ENCODE data around the gene SKA2.
"Not testable (repeated sequence)": the region's sequence is repeated elsewhere in the genome, so short reads cannot be mapped to it uniquely, and the experiment has no call there.

SKA2 gene

DNA sequence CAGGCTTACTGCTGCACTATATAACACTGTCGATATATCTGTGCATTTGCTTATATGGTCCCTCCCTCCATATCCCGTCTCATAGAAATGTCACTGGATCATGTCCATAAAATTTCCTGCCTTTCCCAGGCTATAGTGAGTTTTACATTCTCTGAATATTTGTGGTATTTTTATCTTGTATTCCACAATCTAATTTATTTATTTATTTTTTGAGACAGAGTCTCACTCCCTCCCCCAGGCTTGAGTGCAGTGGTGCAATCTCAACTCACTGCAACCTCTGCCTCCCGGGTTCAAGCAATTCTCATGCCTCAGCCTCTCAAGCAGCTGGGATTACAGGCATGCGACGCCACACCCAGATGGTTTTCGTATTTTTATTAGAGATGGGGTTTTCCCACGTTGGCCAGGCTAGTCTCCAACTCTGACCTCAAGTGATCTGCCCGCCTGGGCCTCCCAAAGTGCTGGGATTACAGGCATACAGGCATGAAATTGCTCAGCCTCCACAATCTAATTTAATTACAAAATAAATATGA, 61.2 kb downstream of the SKA2 start:
- TF ChIP-seq, protein P1, sequence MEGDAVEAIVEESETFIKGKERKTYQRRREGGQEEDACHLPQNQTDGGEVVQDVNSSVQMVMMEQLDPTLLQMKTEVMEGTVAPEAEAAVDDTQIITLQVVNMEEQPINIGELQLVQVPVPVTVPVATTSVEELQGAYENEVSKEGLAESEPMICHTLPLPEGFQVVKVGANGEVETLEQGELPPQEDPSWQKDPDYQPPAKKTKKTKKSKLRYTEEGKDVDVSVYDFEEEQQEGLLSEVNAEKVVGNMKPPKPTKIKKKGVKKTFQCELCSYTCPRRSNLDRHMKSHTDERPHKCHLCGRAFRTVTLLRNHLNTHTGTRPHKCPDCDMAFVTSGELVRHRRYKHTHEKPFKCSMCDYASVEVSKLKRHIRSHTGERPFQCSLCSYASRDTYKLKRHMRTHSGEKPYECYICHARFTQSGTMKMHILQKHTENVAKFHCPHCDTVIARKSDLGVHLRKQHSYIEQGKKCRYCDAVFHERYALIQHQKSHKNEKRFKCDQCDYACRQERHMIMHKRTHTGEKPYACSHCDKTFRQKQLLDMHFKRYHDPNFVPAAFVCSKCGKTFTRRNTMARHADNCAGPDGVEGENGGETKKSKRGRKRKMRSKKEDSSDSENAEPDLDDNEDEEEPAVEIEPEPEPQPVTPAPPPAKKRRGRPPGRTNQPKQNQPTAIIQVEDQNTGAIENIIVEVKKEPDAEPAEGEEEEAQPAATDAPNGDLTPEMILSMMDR (IDR thresholded peaks at IDR 0.05; ENCODE audit: low read depth, low read length, missing control alignments): no peak
- no peak overlapping the region for H3K4me3 ChIP-seq (replicated peaks; ENCODE audit: low read depth, low read length)
- peak; percentile 72 for DNase-seq (ENCODE audit: extremely low read depth, low read depth)

DNA sequence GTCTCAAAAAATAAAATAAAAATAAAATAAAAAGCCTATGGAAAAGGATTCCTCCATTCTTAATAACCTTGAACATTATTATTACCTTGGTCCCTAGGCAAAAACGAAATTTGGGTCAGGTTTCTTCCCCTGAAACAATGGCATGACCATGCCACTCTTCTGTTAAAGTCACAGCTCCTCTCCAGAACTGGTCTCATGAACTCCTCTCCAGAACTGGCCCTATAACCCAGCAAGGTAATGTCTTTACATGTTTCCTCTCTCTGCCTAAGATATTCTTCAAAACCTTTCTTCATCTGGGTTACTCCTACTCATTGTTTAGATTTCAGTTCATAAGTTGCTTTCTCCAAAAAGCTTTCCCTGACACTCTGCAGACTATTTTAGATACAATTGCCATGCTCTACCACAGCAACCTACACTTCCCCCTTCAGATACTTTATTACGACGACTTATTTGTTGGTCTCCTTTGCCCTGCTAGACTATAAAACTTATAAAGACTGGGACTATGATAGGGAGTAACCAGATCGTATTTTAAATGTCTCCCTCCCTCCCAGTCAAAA, 61.8 kb downstream of the SKA2 start:
- H3K4me3 ChIP-seq (replicated peaks; ENCODE audit: low read depth, low read length): no peak overlapping the region
- no peak for DNase-seq (ENCODE audit: extremely low read depth, low read depth)
- TF ChIP-seq, protein P1 (IDR thresholded peaks at IDR 0.05; ENCODE audit: low read depth, low read length, missing control alignments): no peak

DNA sequence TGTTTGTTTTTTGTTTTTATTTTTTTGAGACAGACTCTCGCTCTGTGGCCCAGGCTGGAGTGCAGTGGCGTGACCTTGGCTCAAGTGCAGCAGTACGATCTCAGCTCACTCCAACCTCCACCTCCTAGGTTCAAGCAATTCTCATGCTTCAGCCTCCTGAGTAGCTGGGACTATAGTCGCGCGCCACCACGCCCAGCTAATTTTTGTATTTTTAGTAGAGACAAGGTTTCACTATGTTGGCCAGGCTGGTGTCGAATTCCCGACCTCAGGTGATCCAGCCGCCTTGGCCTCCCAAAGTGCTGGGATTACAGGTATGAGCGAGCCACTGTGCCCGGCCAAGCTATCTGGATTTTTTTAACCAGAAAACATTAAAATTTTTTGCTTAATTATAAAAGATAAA, 64.4 kb downstream of the SKA2 start:
- not testable (repeated sequence) for DNase-seq (ENCODE audit: extremely low read depth, low read depth); H3K4me3 ChIP-seq (replicated peaks; ENCODE audit: low read depth, low read length)

DNA sequence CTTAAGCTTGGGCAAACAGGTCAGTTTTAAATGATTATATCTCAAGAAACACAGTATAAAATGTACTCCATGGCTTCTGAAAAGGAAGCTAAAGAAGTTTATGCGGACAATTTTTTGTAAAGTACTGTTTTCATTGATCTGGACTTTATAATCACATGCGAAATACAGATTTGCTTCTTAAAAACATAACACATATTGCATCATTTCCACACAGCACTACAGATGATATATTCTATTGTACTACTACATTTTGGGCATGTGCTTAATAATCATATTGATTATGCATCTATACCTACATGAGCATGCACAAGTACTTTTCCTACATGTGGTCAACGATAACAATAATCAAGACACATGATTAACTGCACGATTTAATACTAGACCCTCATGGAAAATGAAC, 70.8 kb downstream of the SKA2 start:
- TF ChIP-seq, protein P1 (IDR thresholded peaks at IDR 0.05; ENCODE audit: low read depth, low read length, missing control alignments): no peak
- no peak for DNase-seq (ENCODE audit: extremely low read depth, low read depth)
- H3K4me3 ChIP-seq (replicated peaks; ENCODE audit: low read depth, low read length): no peak overlapping the region

DNA sequence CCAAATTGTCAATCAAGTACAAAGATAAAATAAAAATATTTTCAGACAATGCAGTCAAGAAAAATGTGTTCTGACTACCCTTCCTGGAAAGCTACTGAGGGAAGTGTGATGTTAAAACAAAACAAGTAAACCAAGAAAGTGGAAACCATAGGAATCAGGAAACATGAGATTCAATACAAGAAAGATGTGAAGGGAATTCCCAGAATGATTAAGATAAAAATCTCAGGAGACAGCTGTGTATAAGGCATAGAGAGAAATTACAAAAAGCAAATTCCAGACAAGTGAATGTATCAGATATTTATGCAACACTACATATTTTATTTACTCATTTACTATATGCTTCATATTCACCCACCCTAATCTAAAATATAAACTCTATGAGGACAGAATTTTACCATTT, 80.5 kb downstream of the SKA2 start:
- DNase-seq (ENCODE audit: extremely low read depth, low read depth): no peak
- TF ChIP-seq, protein P1 (IDR thresholded peaks at IDR 0.05; ENCODE audit: low read depth, low read length, missing control alignments): no peak
- no peak overlapping the region for H3K4me3 ChIP-seq (replicated peaks; ENCODE audit: low read depth, low read length)

DNA sequence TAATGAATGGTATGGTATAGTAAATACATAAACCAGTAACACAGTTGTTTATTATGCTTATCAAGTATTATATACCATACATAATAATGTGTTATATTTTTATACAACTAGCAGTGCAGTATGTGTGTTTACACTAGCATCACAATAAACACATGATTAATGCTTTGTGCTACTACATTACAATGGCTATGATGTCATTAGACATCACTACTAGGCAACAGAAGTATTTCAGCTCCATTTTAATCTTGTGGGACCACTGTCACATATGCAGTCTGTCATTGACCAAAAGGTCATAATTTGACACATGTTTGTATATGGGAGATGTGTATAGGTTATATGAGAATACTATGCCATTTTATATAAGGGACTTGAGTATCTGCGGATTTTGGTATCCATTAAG, 81.0 kb downstream of the SKA2 start:
- TF ChIP-seq, protein P1 (IDR thresholded peaks at IDR 0.05; ENCODE audit: low read depth, low read length, missing control alignments): no peak
- H3K4me3 ChIP-seq (replicated peaks; ENCODE audit: low read depth, low read length): no peak overlapping the region
- DNase-seq (ENCODE audit: extremely low read depth, low read depth): no peak

DNA sequence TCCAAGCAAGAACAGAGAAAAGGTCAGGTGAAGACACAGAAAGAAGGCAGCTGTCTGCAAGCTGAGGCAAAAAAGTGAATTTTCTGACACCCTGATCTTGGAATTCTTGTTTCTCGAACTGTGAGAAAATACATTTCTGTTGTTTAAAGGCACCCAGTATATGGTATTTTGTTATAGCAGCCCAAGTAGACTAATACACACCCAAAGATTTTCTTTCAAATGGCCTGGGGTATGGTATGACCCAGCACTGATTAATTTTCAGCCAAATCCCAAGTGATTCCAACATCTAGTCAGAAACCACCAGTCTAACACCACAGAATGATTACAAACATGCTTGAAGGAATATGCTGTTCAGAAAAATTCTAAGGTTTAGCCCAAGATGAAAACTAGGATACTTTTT, 85.1 kb downstream of the SKA2 start:
- H3K4me3 ChIP-seq (replicated peaks; ENCODE audit: low read depth, low read length): no peak overlapping the region
- DNase-seq (ENCODE audit: extremely low read depth, low read depth): no peak
- TF ChIP-seq, protein P1 (IDR thresholded peaks at IDR 0.05; ENCODE audit: low read depth, low read length, missing control alignments): no peak
